Measurements from ENCODE around the gene KIF23. TPM values are rescaled to one million over a fixed set of nuclear protein-coding genes. Genes with fewer than 3 reads are reported as not detected.

KIF23 gene
- total and polyA plus RNA-seq, 2 donors = 2.9 to 31.4 TPM

DNA sequence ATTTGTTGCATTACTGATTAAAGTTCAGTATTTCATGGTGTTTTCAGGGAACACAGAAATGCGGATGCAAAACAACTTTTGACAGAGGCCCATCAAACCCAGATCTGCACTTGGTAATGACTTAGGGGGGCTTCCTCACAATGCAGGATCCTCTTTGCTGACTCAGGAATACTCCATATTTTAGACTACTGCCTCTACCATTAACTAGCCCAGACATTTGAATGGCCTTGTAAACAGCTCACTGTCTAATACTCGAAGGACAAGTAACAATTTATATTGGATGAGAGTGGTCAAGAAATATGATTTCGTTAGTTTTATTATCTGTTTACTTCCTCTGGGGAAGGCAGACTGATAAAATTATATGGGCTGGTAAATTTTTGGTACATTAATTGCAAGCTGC lies 9.0 kb upstream of the KIF23 start:
- DNase-seq (ENCODE audit: low read depth in 6 of 9, low spot score in 9 of 9) = no peak
- Histone ChIP-seq H3K4me3 (ENCODE audit: low read length in 2 of 2) (no peak overlapping the region), H3K9me3 (ENCODE audit: control insufficient read depth in 2 of 2, insufficient read depth in 1 of 2, low read length in 1 of 2) (no peaks in the 10 kb centered on the region), H3K27ac (ENCODE audit: low read depth in 1 of 2, low read length in 1 of 2) (no peak overlapping the region), H3K27me3 (ENCODE audit: control insufficient read depth in 2 of 2, insufficient read depth in 1 of 2, low read length in 1 of 2) (no peaks in the 10 kb centered on the region), H3K4me1 (ENCODE audit: control insufficient read depth in 2 of 2, insufficient read depth in 2 of 2, low read length in 2 of 2) (peaks cover 0 to 4% of the 10 kb centered on the region in 2 donors), H3K36me3 (ENCODE audit: control insufficient read depth in 2 of 2, insufficient read depth in 2 of 2, low read length in 1 of 2) (no peaks in the 10 kb centered on the region)
- 65% methylated on average over 3 of the region's 3 CpGs for WGBS

DNA sequence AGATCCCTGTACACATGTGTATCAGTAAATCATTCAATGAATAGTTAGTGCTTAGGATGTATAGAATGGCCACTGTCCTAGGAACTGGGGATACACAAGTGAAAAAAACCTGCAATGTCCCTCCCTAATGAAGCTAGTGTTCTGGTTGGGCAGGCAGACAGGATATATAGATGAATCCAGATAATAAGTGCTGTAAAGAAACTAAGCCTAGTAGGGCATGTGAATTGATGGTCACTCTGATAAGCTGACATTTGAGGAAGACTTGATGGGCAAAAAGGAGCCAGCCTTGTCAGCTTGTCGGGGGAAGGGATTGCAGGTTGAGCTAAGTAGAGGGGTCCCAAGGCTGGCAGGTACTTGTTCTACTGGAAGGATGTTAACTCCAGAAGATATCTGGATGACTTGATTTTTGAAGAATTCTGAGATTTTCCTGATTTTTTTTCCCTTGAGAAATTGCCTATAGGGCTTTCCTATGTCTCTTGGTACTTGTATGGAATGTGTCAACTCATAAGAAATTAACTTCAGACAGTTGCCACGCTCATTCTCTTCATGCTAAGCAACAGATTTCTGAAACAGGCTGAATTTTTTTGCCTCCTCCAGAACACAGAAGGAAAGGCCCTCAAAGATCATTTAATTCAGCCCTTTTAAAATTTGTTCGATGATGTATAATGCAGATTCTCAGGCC lies 6.3 kb upstream of the KIF23 start:
- Histone ChIP-seq H3K27ac (ENCODE audit: low read depth in 1 of 2, low read length in 1 of 2) (no peak overlapping the region), H3K4me3 (ENCODE audit: low read length in 2 of 2) (no peak overlapping the region), H3K27me3 (ENCODE audit: control insufficient read depth in 2 of 2, insufficient read depth in 1 of 2, low read length in 1 of 2) (no peaks in the 10 kb centered on the region), H3K4me1 (ENCODE audit: control insufficient read depth in 2 of 2, insufficient read depth in 2 of 2, low read length in 2 of 2) (peaks cover 0 to 4% of the 10 kb centered on the region in 2 donors), H3K36me3 (ENCODE audit: control insufficient read depth in 2 of 2, insufficient read depth in 2 of 2, low read length in 1 of 2) (no peaks in the 10 kb centered on the region), H3K9me3 (ENCODE audit: control insufficient read depth in 2 of 2, insufficient read depth in 1 of 2, low read length in 1 of 2) (no peaks in the 10 kb centered on the region)
- no peak for DNase-seq (ENCODE audit: low read depth in 6 of 9, low spot score in 9 of 9)
- 95% methylated on average over 3 of the region's 3 CpGs for WGBS

DNA sequence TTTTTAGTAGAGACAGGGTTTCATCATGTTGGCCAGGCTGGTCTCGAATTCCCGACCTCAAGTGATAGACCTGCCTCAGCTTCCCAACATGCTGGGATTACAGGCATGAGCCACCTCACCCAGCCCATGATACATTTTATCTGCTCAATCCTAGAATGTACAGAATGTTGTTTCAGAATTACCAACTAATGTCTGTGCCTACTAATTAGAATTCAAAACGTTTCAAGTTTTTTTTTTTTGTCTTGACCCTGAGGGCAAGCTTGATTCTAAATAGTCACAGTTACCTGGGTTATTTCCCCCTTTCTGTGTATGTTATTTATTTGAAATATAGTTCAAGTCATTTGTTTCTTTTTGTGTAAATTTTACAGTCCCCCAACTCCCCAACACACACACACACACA lies 5.3 kb upstream of the KIF23 start:
- H3K4me1 ChIP-seq (ENCODE audit: control insufficient read depth in 2 of 2, insufficient read depth in 2 of 2, low read length in 2 of 2) = peaks cover 2% of the 10 kb centered on the region in 2 donors
- WGBS = 93% methylated on average over 3 of the region's 3 CpGs
- no peaks in the 10 kb centered on the region for H3K36me3 ChIP-seq (ENCODE audit: control insufficient read depth in 2 of 2, insufficient read depth in 2 of 2, low read length in 1 of 2)
- no peak overlapping the region for H3K27ac ChIP-seq (ENCODE audit: low read depth in 1 of 2, low read length in 1 of 2)
- H3K9me3 ChIP-seq (ENCODE audit: control insufficient read depth in 2 of 2, insufficient read depth in 1 of 2, low read length in 1 of 2) = no peaks in the 10 kb centered on the region
- peaks cover 0 to 2% of the 10 kb centered on the region in 2 donors for H3K27me3 ChIP-seq (ENCODE audit: control insufficient read depth in 2 of 2, insufficient read depth in 1 of 2, low read length in 1 of 2)
- DNase-seq (ENCODE audit: low read depth in 6 of 9, low spot score in 9 of 9) = no peak
- H3K4me3 ChIP-seq (ENCODE audit: low read length in 2 of 2) = no peak overlapping the region

DNA sequence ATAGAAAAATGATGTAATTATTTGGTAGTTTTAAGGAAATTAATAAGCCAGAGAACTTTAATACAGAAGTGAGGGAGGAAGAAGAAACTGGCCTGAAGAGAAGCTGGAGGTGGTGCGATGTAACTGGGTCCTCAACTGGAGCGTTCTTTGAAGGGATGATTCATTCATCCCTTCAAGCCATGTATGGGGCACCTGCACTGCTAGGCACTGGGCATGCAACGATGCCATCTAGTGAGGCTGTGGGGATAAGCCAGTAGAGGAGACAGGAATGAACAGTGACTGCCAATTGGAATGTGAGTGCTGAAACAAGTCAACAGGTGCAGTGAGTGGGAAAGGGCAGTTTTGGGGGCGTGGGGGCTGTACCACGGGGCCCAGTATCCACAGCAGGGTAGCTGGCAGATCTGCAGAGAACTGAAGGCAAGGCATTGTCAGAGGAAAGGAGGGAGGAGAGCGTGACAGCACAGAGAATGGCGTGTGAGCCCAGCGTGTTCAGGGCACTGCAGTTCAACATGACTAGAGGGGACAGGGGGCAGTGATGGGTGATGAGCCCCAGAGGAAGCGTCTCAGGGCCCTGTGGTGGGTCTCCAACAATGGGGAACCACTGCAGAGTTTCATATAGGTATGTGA lies 3.8 kb upstream of the KIF23 start:
- peak in 1 of 9 donors; percentile 20 for DNase-seq (ENCODE audit: low read depth in 6 of 9, low spot score in 9 of 9)
- 62% methylated on average over 9 of the region's 9 CpGs for WGBS
- H3K9me3 ChIP-seq (ENCODE audit: control insufficient read depth in 2 of 2, insufficient read depth in 1 of 2, low read length in 1 of 2) = peaks cover 0 to 1% of the 10 kb centered on the region in 2 donors
- H3K36me3 ChIP-seq (ENCODE audit: control insufficient read depth in 2 of 2, insufficient read depth in 2 of 2, low read length in 1 of 2) = no peaks in the 10 kb centered on the region
- H3K27ac ChIP-seq (ENCODE audit: low read depth in 1 of 2, low read length in 1 of 2) = no peak overlapping the region
- H3K4me3 ChIP-seq (ENCODE audit: low read length in 2 of 2) = no peak overlapping the region
- peaks cover 3 to 4% of the 10 kb centered on the region in 2 donors for H3K4me1 ChIP-seq (ENCODE audit: control insufficient read depth in 2 of 2, insufficient read depth in 2 of 2, low read length in 2 of 2)
- H3K27me3 ChIP-seq (ENCODE audit: control insufficient read depth in 2 of 2, insufficient read depth in 1 of 2, low read length in 1 of 2) = peaks cover 0 to 2% of the 10 kb centered on the region in 2 donors

DNA sequence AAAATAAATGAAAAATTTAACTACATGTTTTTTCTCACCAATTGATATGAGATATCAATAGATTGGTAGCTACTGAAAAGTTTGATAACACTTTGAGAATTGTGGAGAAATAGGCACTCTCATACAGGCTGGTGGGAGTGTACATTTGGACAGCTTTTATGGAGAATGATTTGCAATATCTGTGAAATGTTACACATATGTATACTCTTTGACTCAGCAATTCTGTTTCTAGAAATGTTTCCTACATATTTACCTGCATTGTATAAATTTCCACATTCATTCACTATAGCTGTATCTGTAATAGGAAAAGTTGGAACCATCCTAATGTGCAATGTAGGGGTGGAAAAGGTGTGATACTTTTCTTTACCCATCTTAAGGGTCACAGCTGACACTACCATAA lies 1.9 kb upstream of the KIF23 start:
- H3K4me3 ChIP-seq (ENCODE audit: low read length in 2 of 2) = no peak overlapping the region
- peaks cover 0 to 2% of the 10 kb centered on the region in 2 donors for H3K36me3 ChIP-seq (ENCODE audit: control insufficient read depth in 2 of 2, insufficient read depth in 2 of 2, low read length in 1 of 2)
- no peak for DNase-seq (ENCODE audit: low read depth in 6 of 9, low spot score in 9 of 9)
- peaks cover 0 to 1% of the 10 kb centered on the region in 2 donors for H3K9me3 ChIP-seq (ENCODE audit: control insufficient read depth in 2 of 2, insufficient read depth in 1 of 2, low read length in 1 of 2)
- peaks cover 0 to 2% of the 10 kb centered on the region in 2 donors for H3K27me3 ChIP-seq (ENCODE audit: control insufficient read depth in 2 of 2, insufficient read depth in 1 of 2, low read length in 1 of 2)
- H3K27ac ChIP-seq (ENCODE audit: low read depth in 1 of 2, low read length in 1 of 2) = no peak overlapping the region
- H3K4me1 ChIP-seq (ENCODE audit: control insufficient read depth in 2 of 2, insufficient read depth in 2 of 2, low read length in 2 of 2) = peaks cover 3 to 4% of the 10 kb centered on the region in 2 donors

DNA sequence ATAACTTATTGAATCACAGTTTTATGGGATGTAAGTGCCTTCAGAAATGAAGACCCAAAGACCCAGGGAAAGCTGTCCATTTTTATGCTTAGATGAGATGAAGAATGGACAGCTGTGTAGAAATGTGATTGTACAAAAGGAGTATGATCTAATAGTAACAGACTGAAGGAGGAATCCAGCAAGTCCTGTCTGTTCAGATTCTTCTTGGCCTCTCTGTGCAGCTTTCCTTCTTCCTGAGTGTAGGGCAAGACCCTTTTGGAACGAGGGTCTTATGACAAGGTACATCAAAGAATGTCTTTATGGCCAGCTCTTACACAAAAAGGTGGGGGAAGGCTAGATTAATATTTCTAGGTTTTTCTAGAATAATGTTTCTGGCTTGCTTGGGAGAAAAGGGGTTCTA lies 1.4 kb upstream of the KIF23 start:
- no peak for DNase-seq (ENCODE audit: low read depth in 6 of 9, low spot score in 9 of 9)
- 85% methylated on average over 1 of the region's 1 CpG for WGBS
- H3K4me1 ChIP-seq (ENCODE audit: control insufficient read depth in 2 of 2, insufficient read depth in 2 of 2, low read length in 2 of 2) = peaks cover 3 to 4% of the 10 kb centered on the region in 2 donors
- H3K36me3 ChIP-seq (ENCODE audit: control insufficient read depth in 2 of 2, insufficient read depth in 2 of 2, low read length in 1 of 2) = peaks cover 0 to 5% of the 10 kb centered on the region in 2 donors
- H3K4me3 ChIP-seq (ENCODE audit: low read length in 2 of 2) = no peak overlapping the region
- peaks cover 0 to 2% of the 10 kb centered on the region in 2 donors for H3K27me3 ChIP-seq (ENCODE audit: control insufficient read depth in 2 of 2, insufficient read depth in 1 of 2, low read length in 1 of 2)
- no peak overlapping the region for H3K27ac ChIP-seq (ENCODE audit: low read depth in 1 of 2, low read length in 1 of 2)
- peaks cover 0 to 1% of the 10 kb centered on the region in 2 donors for H3K9me3 ChIP-seq (ENCODE audit: control insufficient read depth in 2 of 2, insufficient read depth in 1 of 2, low read length in 1 of 2)

DNA sequence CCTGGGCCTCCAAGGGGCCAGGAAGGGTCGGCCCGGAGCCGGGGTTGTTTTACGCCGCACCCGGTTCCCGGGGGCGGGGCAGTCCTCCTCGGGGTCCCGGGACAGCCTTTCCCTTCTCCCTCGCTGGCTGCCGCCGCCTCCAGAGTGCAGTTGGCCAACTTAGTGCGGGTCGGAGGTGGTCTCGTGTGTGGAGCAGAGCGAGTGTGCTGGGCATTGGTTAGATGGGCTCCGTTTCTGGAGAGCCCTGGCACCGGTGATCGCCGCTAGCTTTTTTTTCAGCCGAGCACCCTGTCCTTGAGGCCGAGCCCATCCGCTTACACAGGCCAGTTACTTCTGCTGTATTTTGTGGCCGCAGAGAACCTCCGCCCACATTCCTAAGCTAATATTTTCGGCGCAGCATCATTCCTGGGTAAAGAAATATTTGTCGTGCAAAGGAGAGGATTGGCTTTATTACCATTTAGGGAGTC lies 585 bp downstream of the KIF23 start:
- H3K27ac ChIP-seq (ENCODE audit: low read depth in 1 of 2, low read length in 1 of 2) = no peak overlapping the region
- DNase-seq (ENCODE audit: low read depth in 6 of 9, low spot score in 9 of 9) = peak in 1 of 9 donors; percentile 19
- H3K27me3 ChIP-seq (ENCODE audit: control insufficient read depth in 2 of 2, insufficient read depth in 1 of 2, low read length in 1 of 2) = peaks cover 0 to 2% of the 10 kb centered on the region in 2 donors
- peaks cover 14 to 23% of the 10 kb centered on the region in 2 donors for H3K36me3 ChIP-seq (ENCODE audit: control insufficient read depth in 2 of 2, insufficient read depth in 2 of 2, low read length in 1 of 2)
- H3K4me1 ChIP-seq (ENCODE audit: control insufficient read depth in 2 of 2, insufficient read depth in 2 of 2, low read length in 2 of 2) = peaks cover 3 to 4% of the 10 kb centered on the region in 2 donors
- peaks cover 0 to 1% of the 10 kb centered on the region in 2 donors for H3K9me3 ChIP-seq (ENCODE audit: control insufficient read depth in 2 of 2, insufficient read depth in 1 of 2, low read length in 1 of 2)
- peak overlapping the region; percentile 71 to 79 for H3K4me3 ChIP-seq (ENCODE audit: low read length in 2 of 2)
- WGBS = under 1% methylated on average over 29 of the region's 29 CpGs

DNA sequence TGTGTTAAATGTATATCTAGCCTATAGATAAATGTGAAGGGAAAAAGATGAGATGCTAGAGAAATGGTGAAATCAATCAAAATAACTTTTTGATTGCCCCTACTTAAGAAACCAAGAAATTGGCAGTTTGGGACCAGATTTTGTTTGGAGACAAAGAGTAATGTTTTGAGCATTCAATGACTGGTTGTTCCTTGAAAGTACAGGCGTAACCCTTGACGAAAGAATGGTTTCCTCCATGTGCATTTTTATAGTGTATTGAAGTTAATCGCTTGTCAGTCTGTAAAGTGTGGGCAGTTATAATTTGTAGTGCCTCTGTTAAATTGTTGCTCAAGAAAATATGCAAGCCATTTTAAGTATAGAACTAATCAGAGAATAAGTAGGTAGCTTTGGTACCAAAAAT lies 1.2 kb downstream of the KIF23 start:
- 70% methylated on average over 3 of the region's 3 CpGs for WGBS
- DNase-seq (ENCODE audit: low read depth in 6 of 9, low spot score in 9 of 9) = no peak
- peaks cover 14 to 23% of the 10 kb centered on the region in 2 donors for H3K36me3 ChIP-seq (ENCODE audit: control insufficient read depth in 2 of 2, insufficient read depth in 2 of 2, low read length in 1 of 2)
- H3K9me3 ChIP-seq (ENCODE audit: control insufficient read depth in 2 of 2, insufficient read depth in 1 of 2, low read length in 1 of 2) = peaks cover 0 to 1% of the 10 kb centered on the region in 2 donors
- peak overlapping the region; percentile 71 to 79 for H3K4me3 ChIP-seq (ENCODE audit: low read length in 2 of 2)
- peaks cover 0 to 2% of the 10 kb centered on the region in 2 donors for H3K27me3 ChIP-seq (ENCODE audit: control insufficient read depth in 2 of 2, insufficient read depth in 1 of 2, low read length in 1 of 2)
- no peak overlapping the region for H3K27ac ChIP-seq (ENCODE audit: low read depth in 1 of 2, low read length in 1 of 2)
- H3K4me1 ChIP-seq (ENCODE audit: control insufficient read depth in 2 of 2, insufficient read depth in 2 of 2, low read length in 2 of 2) = peaks cover 3 to 4% of the 10 kb centered on the region in 2 donors

DNA sequence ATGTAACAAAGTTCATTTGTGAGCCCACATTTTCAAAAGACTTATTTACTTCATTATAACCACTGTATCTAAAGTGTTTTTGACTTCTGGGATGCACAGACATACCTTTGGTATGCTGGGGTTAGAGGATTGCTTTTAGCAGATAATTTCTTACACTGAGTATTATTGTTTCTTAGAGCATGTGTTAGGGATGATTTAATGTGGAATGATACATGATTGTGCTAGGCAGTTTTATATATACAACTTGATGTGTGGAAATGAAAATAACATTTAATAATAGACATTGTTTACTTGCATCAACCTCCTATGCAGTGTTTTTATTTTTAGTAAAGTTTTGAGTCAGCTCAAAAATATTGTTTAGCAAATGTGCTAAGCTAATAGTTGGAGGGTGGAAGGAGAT lies 3.4 kb downstream of the KIF23 start:
- H3K4me3 ChIP-seq (ENCODE audit: low read length in 2 of 2) = no peak overlapping the region
- DNase-seq (ENCODE audit: low read depth in 6 of 9, low spot score in 9 of 9) = no peak
- H3K4me1 ChIP-seq (ENCODE audit: control insufficient read depth in 2 of 2, insufficient read depth in 2 of 2, low read length in 2 of 2) = peaks cover 3 to 4% of the 10 kb centered on the region in 2 donors
- peaks cover 14 to 38% of the 10 kb centered on the region in 2 donors for H3K36me3 ChIP-seq (ENCODE audit: control insufficient read depth in 2 of 2, insufficient read depth in 2 of 2, low read length in 1 of 2)
- no peak overlapping the region for H3K27ac ChIP-seq (ENCODE audit: low read depth in 1 of 2, low read length in 1 of 2)
- peaks cover 0 to 2% of the 10 kb centered on the region in 2 donors for H3K27me3 ChIP-seq (ENCODE audit: control insufficient read depth in 2 of 2, insufficient read depth in 1 of 2, low read length in 1 of 2)
- H3K9me3 ChIP-seq (ENCODE audit: control insufficient read depth in 2 of 2, insufficient read depth in 1 of 2, low read length in 1 of 2) = peaks cover 0 to 1% of the 10 kb centered on the region in 2 donors
